Brain pericyte (primary cell): ENCODE data around the gene FCER1G.
"Not testable (repeated sequence)": the region's sequence is repeated elsewhere in the genome, so short reads cannot be mapped to it uniquely, and the experiment has no call there.

Experiments
- DNase-seq: peaks from one replicate; pipeline ENCODE4 v3.0.0-alpha.2; 2012; ENCODE audit warnings: low read depth, low spot score

FCER1G gene

DNA sequence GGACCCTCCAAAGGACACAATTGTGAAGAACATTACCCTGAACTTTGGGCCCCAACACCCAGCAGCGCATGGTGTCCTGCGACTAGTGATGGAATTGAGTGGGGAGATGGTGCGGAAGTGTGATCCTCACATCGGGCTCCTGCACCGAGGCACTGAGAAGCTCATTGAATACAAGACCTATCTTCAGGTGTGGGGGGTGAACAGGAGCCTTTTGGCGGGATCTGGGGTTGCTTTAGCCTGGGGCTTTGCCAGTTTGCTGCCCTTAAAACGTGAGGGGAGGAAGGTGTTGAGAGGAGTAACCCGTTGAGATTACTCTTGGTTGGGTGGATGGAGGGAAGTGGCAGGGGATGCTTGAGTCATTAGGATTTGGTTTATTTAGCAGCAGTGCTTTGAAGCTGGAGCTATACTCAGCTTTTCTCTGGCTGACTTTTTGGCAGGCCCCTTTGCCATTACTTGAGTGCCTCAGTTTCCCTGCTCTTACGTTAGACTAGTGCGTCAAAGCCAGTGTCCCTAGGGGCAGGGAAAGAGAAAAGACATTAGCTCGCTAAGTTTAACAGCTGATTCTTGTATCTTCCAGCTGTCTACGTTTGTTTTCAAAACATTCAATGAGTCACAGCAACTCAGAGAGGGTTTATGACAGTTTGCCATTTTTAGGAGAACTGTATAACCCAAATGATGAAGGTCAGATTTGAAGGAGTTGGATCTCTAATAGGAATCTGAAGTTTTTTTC, 8.5 kb upstream of the FCER1G start:
- DNase-seq = no peak

DNA sequence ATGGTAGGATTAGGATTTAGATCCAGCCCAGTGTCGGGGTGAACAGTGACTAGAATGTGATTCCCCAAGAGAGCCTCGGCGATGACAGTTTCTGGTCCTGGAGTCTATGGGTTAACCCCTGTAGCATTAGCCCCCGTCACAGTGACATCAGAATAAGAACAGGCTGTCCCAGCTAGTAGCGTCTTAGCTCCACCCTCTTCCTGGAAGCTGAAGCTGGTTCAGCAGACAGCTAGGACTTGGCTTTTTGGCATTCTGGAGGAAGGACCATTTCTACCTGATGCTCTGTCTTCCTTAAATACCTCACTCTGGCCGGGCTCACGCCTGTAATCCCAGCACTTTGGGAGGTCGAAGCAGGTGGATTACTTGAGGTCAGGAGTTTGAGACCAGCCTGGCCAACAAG, 7.9 kb upstream of the FCER1G start:
- no peak for DNase-seq

- no peak for DNase-seq
Observed at GRCh38 chr1:161209790-161210409, 5.2 kb upstream of the FCER1G start.

DNA sequence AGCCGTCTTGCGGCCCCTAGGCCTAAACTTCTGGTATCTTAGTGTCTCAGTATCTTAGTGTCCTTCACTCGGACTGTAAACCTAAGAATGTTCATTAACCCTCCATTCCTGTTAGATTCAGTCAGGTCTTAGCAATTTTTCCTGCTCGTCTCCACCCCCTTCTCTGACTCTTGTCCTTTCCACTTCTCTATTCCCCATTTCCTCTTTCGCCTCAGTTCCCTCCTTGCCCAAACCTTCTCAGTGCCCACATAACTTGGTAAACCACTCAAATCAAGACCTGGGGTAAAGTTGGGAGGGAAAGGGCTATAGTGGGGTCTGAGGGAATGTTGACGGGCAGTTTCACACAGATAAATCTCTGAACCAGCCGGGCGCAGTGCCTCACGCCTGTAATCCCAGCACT, 726 bp upstream of the FCER1G start:
- no peak for DNase-seq

GRCh38 chr1:161216945-161217712, 2.0 kb downstream of the FCER1G start:
- no peak for DNase-seq

GRCh38 chr1:161217831-161218230, 2.7 kb downstream of the FCER1G start:
- no peak for DNase-seq

DNA sequence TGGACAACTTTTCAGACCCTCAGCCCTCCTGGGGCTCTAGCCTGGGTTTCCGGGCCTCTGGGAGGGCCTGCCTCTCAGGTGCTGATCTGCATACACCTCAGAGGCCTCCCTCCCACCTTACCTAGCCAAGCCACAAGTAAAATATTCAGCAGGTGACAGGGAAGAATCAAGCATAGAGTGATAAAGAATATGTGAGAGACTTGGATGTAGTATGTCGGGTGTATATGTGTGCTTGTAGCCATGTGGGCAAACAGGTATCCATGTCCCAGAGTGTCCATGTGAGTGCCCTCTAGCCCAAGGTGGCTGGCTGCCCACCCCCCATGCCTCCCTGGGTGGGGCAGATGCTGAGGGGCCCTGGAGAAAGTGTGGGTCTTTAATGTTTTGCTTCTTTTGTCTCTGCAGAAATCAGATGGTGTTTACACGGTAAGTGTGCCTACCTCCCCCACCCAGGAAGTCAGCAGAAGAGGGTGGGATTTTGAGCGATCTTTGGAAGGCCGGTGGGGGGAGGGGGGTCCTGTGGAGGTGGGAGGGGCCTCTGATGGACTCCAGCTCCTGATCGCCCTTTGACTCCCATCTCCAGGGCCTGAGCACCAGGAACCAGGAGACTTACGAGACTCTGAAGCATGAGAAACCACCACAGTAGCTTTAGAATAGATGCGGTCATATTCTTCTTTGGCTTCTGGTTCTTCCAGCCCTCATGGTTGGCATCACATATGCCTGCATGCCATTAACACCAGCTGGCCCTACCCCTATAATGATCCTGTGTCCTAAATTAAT, 3.4 kb downstream of the FCER1G start:
- DNase-seq = no peak

- DNase-seq = no peak
Observed at GRCh38 chr1:161219078-161219892, 4.2 kb downstream of the FCER1G start.

GRCh38 chr1:161220002-161220401, 4.9 kb downstream of the FCER1G start:
- DNase-seq = no peak

DNA sequence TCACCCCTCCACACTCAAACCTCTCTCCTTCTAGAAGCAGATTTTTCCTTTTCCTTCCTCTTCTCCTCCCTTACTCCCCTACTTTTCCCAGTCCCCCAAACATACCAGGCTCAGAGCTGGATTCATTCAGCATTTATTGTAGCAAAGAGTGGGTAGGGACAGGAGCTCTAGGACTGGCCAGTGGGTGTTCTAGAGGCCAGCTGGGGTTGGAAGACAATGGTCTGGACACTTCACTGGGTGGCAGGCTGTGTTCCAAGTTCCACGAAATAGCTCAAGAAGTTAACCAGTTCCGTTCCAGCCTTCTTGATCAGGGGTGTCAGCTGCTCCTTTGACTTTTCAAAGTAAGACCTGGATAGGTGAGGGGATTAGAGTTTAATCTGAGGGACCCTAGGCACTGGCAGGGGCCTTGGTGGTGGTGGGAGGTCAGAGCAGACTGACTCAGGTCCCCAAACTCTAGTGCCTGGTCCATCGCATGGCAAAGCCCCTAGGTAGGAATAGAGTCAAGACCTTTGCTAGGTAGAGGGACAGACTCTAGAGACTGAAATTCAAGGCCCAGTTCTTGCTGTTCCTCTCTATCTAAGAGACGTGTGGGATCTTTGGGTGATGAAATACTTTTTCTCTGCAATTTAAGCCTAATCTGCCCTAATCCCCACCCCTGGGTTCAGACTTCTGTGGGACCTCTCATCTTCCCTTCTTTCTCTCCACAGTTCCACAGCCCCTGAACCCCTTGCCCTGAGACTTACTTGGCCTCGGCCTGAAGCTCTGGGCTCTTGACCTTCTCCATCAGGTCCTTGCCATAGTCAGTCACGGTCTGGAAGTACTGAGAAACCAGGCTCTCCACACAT, 7.3 kb downstream of the FCER1G start:
- no peak for DNase-seq

- DNase-seq = no peak
Observed at GRCh38 chr1:161223805-161224694, 9.0 kb downstream of the FCER1G start.

DNA sequence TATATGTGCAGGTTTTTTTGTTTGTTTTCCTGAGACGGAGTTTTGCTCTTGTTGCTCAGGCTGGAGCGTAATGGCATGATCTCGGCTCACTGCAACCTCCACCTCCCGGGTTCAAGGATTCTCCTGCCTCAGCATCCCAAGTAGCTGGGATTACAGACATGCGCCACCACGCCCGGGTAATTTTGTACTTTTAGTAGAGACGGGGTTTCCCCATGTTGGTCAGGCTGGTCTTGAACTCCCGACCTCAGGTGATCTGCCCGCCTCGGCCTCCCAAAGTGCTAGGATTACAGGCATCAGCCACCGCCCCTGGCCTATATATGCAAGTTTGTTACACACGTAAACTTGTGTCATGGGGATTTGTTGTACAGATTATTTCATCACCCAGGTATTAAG, 9.6 kb downstream of the FCER1G start:
- not testable (repeated sequence) for DNase-seq

- no peak for DNase-seq
Observed at GRCh38 chr1:161225178-161225533, 10.1 kb downstream of the FCER1G start.

DNA sequence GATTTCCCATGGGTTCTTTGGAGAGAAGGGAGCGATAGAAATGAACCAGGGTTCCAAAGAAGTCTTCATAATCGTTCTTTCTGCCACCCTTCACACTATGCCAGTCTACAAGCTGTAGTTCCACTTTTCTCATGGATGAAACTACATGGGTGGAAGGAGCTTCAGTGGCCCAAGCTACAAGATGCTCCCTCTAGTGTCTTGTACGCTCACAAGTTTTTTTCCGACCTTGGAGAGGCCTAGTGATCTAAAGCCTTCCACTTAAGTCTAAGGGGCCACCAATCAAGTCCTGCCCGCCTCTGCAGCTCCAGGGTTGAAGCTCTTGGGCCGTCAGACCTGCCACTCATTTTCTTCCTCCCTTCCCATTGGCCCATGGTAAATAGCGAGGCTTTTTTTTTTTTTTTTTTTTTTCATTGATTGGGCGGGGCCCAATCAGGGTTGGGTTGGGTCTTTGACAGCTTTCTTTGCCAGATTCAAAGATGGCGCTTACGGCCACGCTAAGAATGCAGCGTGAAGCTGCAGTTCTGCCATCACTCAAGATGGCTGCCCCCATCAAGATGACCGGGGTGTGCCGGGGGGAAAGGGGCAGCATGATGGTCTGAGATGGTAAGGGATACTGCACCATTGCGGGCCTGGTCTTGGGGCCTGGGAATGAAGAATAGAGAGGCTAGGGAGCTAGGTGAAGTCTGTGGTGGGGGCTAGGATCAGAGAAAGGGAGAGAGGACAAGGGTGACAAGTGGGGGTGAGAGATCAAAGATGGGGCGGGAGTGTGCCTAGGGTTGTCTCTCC, 10.6 kb downstream of the FCER1G start, which contains the start of gene TOMM40L:
Gene TOMM40L, plus strand, starts transcription at position 527 of the 786 bp plus-strand sequence. CDS start 430 bp downstream, outside the sequence.
- DNase-seq = peak; percentile 98

- no peak for DNase-seq
Observed at GRCh38 chr1:161226320-161226711, 11.2 kb downstream of the FCER1G start.

- DNase-seq = no peak
Observed at GRCh38 chr1:161226759-161227158, 11.7 kb downstream of the FCER1G start.

DNA sequence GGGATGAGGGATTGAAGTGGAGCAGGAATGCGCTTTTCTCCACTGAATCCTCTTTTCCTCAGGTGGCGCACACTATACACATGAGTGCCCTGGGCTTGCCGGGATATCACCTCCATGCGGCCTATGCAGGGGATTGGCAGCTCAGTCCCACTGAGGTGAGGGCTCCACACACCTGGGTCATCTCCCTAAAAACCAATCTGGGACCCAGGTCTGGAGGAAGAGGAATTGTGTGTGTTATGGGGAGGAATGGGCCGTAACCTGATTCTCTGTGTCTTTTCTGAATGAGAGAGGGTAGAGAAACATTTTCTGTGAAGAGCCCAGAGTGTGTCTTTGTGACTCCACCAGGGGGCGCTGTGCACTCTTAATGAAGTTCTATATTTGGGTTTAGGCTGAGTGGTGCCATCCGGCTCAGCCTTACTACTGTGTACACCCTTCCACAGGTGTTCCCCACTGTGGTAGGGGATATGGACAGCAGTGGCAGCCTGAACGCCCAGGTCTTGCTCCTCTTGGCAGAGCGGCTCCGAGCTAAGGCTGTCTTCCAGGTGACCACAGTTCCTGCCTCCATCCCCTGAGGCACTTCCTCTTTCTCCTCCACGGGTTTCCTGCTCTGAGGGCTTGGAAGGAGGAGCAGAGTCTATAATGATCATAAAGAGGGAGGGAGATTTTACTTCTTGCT, 12.2 kb downstream of the FCER1G start:
- DNase-seq = no peak

DNA sequence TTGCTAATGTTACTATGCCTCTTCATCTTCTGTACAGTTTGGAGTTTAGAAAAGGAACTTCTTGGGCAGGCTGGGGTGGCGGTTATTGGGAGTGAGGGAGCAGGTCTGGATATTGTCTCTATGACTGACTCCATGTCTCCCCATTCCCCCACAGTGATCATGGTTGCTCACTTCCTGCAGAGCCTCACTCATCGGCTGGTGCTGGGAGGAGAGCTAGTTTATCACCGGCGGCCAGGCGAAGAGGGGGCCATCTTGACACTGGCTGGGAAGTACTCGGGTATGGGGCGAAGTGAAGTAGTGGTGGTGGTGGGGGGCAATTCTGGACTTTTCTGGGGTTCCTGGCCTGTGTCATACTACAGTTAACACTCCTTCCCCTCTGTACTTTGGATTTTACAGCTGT, 12.9 kb downstream of the FCER1G start:
- no peak for DNase-seq
